ENCODE data around the gene PTCH1. TPM values are rescaled to one million over a fixed set of nuclear protein-coding genes. Genes with fewer than 3 reads are reported as not detected.

The PTCH1 gene
- total RNA-seq, 1 donor from 2014 or later = 24.1 TPM

- H3K27me3 Mint-ChIP-seq (ENCODE audit: unreplicated experiment) = peaks cover 3% of the 10 kb centered on the region
- H3K27ac Mint-ChIP-seq (ENCODE audit: unreplicated experiment) = no peak overlapping the region
- peaks cover 37% of the 10 kb centered on the region for H3K36me3 Mint-ChIP-seq (ENCODE audit: low read depth, unreplicated experiment)
- peak; percentile 11 for DNase-seq (ENCODE audit: low spot score)
- H3K4me3 Mint-ChIP-seq (ENCODE audit: unreplicated experiment) = no peak overlapping the region
- H3K4me1 Mint-ChIP-seq (ENCODE audit: unreplicated experiment) = peaks cover 26% of the 10 kb centered on the region
- H3K9me3 Mint-ChIP-seq (ENCODE audit: unreplicated experiment) = no peaks in the 10 kb centered on the region
- TF ChIP-seq, protein P1, sequence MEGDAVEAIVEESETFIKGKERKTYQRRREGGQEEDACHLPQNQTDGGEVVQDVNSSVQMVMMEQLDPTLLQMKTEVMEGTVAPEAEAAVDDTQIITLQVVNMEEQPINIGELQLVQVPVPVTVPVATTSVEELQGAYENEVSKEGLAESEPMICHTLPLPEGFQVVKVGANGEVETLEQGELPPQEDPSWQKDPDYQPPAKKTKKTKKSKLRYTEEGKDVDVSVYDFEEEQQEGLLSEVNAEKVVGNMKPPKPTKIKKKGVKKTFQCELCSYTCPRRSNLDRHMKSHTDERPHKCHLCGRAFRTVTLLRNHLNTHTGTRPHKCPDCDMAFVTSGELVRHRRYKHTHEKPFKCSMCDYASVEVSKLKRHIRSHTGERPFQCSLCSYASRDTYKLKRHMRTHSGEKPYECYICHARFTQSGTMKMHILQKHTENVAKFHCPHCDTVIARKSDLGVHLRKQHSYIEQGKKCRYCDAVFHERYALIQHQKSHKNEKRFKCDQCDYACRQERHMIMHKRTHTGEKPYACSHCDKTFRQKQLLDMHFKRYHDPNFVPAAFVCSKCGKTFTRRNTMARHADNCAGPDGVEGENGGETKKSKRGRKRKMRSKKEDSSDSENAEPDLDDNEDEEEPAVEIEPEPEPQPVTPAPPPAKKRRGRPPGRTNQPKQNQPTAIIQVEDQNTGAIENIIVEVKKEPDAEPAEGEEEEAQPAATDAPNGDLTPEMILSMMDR (IDR thresholded peaks at IDR 0.05; ENCODE audit: unreplicated experiment) = no peak
Observed at GRCh38 chr9:95447660-95448420, 68.9 kb downstream of the PTCH1 start.

- Mint-ChIP-seq H3K27me3 (ENCODE audit: unreplicated experiment) (peaks cover under 1% of the 10 kb centered on the region), H3K36me3 (ENCODE audit: low read depth, unreplicated experiment) (peaks cover 32% of the 10 kb centered on the region), H3K9me3 (ENCODE audit: unreplicated experiment) (no peaks in the 10 kb centered on the region), H3K27ac (ENCODE audit: unreplicated experiment) (no peak overlapping the region), H3K4me3 (ENCODE audit: unreplicated experiment) (no peak overlapping the region), H3K4me1 (ENCODE audit: unreplicated experiment) (peaks cover 26% of the 10 kb centered on the region)
- DNase-seq (ENCODE audit: low spot score) = no peak
- TF ChIP-seq, protein P1 (IDR thresholded peaks at IDR 0.05; ENCODE audit: unreplicated experiment) = no peak
Observed at GRCh38 chr9:95446984-95447383, 69.8 kb downstream of the PTCH1 start.

- H3K27me3 Mint-ChIP-seq (ENCODE audit: unreplicated experiment) = no peaks in the 10 kb centered on the region
- H3K9me3 Mint-ChIP-seq (ENCODE audit: unreplicated experiment) = no peaks in the 10 kb centered on the region
- DNase-seq (ENCODE audit: low spot score) = no peak
- peaks cover 31% of the 10 kb centered on the region for H3K36me3 Mint-ChIP-seq (ENCODE audit: low read depth, unreplicated experiment)
- TF ChIP-seq, protein P1 (IDR thresholded peaks at IDR 0.05; ENCODE audit: unreplicated experiment) = no peak
- no peak overlapping the region for H3K4me3 Mint-ChIP-seq (ENCODE audit: unreplicated experiment)
- no peak overlapping the region for H3K27ac Mint-ChIP-seq (ENCODE audit: unreplicated experiment)
- H3K4me1 Mint-ChIP-seq (ENCODE audit: unreplicated experiment) = peaks cover 26% of the 10 kb centered on the region
Observed at GRCh38 chr9:95446259-95446658, 70.5 kb downstream of the PTCH1 start.

DNA sequence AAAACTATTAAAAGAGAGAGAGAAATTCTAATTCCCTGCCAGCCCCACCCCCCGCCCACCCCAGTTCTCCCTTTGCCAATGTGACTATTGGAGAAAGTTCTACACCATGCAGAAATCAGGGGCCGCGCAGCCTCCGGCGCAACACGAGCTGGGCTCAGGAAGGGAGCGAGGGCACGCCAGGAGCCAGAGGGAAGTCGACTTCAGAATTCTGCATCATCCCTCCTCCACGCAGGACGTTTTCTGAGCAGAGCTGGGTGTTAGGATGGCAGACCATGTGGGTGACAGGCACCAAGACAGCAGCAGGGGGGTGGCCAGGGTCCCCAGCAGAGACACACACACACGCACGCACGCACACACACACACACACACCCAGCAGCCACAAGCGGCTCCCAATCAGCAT lies 72.6 kb downstream of the PTCH1 start:
- TF ChIP-seq, protein P1 (IDR thresholded peaks at IDR 0.05; ENCODE audit: unreplicated experiment) = no peak
- Mint-ChIP-seq H3K27ac (ENCODE audit: unreplicated experiment) (no peak overlapping the region), H3K4me3 (ENCODE audit: unreplicated experiment) (no peak overlapping the region), H3K9me3 (ENCODE audit: unreplicated experiment) (no peaks in the 10 kb centered on the region), H3K36me3 (ENCODE audit: low read depth, unreplicated experiment) (peaks cover 21% of the 10 kb centered on the region), H3K27me3 (ENCODE audit: unreplicated experiment) (no peaks in the 10 kb centered on the region), H3K4me1 (ENCODE audit: unreplicated experiment) (peaks cover 16% of the 10 kb centered on the region)
- DNase-seq (ENCODE audit: low spot score) = no peak

- H3K4me1 Mint-ChIP-seq (ENCODE audit: unreplicated experiment) = peaks cover 9% of the 10 kb centered on the region
- H3K27me3 Mint-ChIP-seq (ENCODE audit: unreplicated experiment) = no peaks in the 10 kb centered on the region
- H3K27ac Mint-ChIP-seq (ENCODE audit: unreplicated experiment) = no peak overlapping the region
- H3K9me3 Mint-ChIP-seq (ENCODE audit: unreplicated experiment) = no peaks in the 10 kb centered on the region
- no peak overlapping the region for H3K4me3 Mint-ChIP-seq (ENCODE audit: unreplicated experiment)
- TF ChIP-seq, protein P1 (IDR thresholded peaks at IDR 0.05; ENCODE audit: unreplicated experiment) = no peak
- DNase-seq (ENCODE audit: low spot score) = no peak
- H3K36me3 Mint-ChIP-seq (ENCODE audit: low read depth, unreplicated experiment) = peaks cover 21% of the 10 kb centered on the region
Observed at GRCh38 chr9:95443301-95443700, 73.5 kb downstream of the PTCH1 start.
